Measurements from ENCODE around the gene SWT1.
"Not testable (repeated sequence)": the region's sequence is repeated elsewhere in the genome, so short reads cannot be mapped to it uniquely, and the experiment has no call there.

Gene SWT1

GRCh38 chr1:185170291-185170848, 13.4 kb downstream of the SWT1 start:
- H3K4me3 ChIP-seq (ENCODE audit: low read depth, low read length), result no peak overlapping the region
- no peaks in the 10 kb centered on the region for H3K79me2 ChIP-seq (ENCODE audit: control insufficient read depth, insufficient read depth, low read length, unreplicated experiment)
- no peaks in the 10 kb centered on the region for H3K4me1 ChIP-seq (ENCODE audit: control insufficient read depth, insufficient read depth, low read length, unreplicated experiment)
- H2AFZ ChIP-seq (ENCODE audit: low read length, unreplicated experiment), result no peak overlapping the region
- no peaks in the 10 kb centered on the region for H3K36me3 ChIP-seq (ENCODE audit: insufficient read depth, low read length)
- no peaks in the 10 kb centered on the region for H3K27me3 ChIP-seq (ENCODE audit: insufficient read depth, low read length)
- H3K27ac ChIP-seq (ENCODE audit: low read depth, low read length), result no peak overlapping the region

GRCh38 chr1:185193756-185194155, 36.8 kb downstream of the SWT1 start:
- Histone ChIP-seq H2AFZ (ENCODE audit: low read length, unreplicated experiment) (no peak overlapping the region), H3K27me3 (ENCODE audit: insufficient read depth, low read length) (no peaks in the 10 kb centered on the region), H3K4me1 (ENCODE audit: control insufficient read depth, insufficient read depth, low read length, unreplicated experiment) (no peaks in the 10 kb centered on the region), H3K4me3 (ENCODE audit: low read depth, low read length) (no peak overlapping the region), H3K27ac (ENCODE audit: low read depth, low read length) (no peak overlapping the region), H3K36me3 (ENCODE audit: insufficient read depth, low read length) (no peaks in the 10 kb centered on the region), H3K79me2 (ENCODE audit: control insufficient read depth, insufficient read depth, low read length, unreplicated experiment) (no peaks in the 10 kb centered on the region)

- not testable (repeated sequence) for H3K79me2 ChIP-seq (ENCODE audit: control insufficient read depth, insufficient read depth, low read length, unreplicated experiment); H3K36me3 ChIP-seq (ENCODE audit: insufficient read depth, low read length); H3K27me3 ChIP-seq (ENCODE audit: insufficient read depth, low read length); H3K4me1 ChIP-seq (ENCODE audit: control insufficient read depth, insufficient read depth, low read length, unreplicated experiment); H2AFZ ChIP-seq (ENCODE audit: low read length, unreplicated experiment); H3K4me3 ChIP-seq (ENCODE audit: low read depth, low read length); H3K27ac ChIP-seq (ENCODE audit: low read depth, low read length)
Observed at GRCh38 chr1:185198712-185199111, 41.7 kb downstream of the SWT1 start.

GRCh38 chr1:185200889-185201288, 43.9 kb downstream of the SWT1 start:
- no peaks in the 10 kb centered on the region for H3K27me3 ChIP-seq (ENCODE audit: insufficient read depth, low read length)
- H3K27ac ChIP-seq (ENCODE audit: low read depth, low read length), result no peak overlapping the region
- no peak overlapping the region for H2AFZ ChIP-seq (ENCODE audit: low read length, unreplicated experiment)
- H3K36me3 ChIP-seq (ENCODE audit: insufficient read depth, low read length), result no peaks in the 10 kb centered on the region
- no peaks in the 10 kb centered on the region for H3K79me2 ChIP-seq (ENCODE audit: control insufficient read depth, insufficient read depth, low read length, unreplicated experiment)
- no peak overlapping the region for H3K4me3 ChIP-seq (ENCODE audit: low read depth, low read length)
- no peaks in the 10 kb centered on the region for H3K4me1 ChIP-seq (ENCODE audit: control insufficient read depth, insufficient read depth, low read length, unreplicated experiment)

GRCh38 chr1:185207170-185207569, 50.2 kb downstream of the SWT1 start:
- H3K4me1 ChIP-seq (ENCODE audit: control insufficient read depth, insufficient read depth, low read length, unreplicated experiment), result peaks cover 4% of the 10 kb centered on the region
- H3K36me3 ChIP-seq (ENCODE audit: insufficient read depth, low read length), result no peaks in the 10 kb centered on the region
- H3K27me3 ChIP-seq (ENCODE audit: insufficient read depth, low read length), result no peaks in the 10 kb centered on the region
- H3K4me3 ChIP-seq (ENCODE audit: low read depth, low read length), result no peak overlapping the region
- no peaks in the 10 kb centered on the region for H3K79me2 ChIP-seq (ENCODE audit: control insufficient read depth, insufficient read depth, low read length, unreplicated experiment)
- no peak overlapping the region for H3K27ac ChIP-seq (ENCODE audit: low read depth, low read length)
- no peak overlapping the region for H2AFZ ChIP-seq (ENCODE audit: low read length, unreplicated experiment)

GRCh38 chr1:185207980-185208602, 51.1 kb downstream of the SWT1 start:
- Histone ChIP-seq H3K27ac (ENCODE audit: low read depth, low read length) (no peak overlapping the region), H3K36me3 (ENCODE audit: insufficient read depth, low read length) (no peaks in the 10 kb centered on the region), H3K27me3 (ENCODE audit: insufficient read depth, low read length) (no peaks in the 10 kb centered on the region), H3K4me1 (ENCODE audit: control insufficient read depth, insufficient read depth, low read length, unreplicated experiment) (peaks cover 4% of the 10 kb centered on the region), H2AFZ (ENCODE audit: low read length, unreplicated experiment) (no peak overlapping the region), H3K79me2 (ENCODE audit: control insufficient read depth, insufficient read depth, low read length, unreplicated experiment) (no peaks in the 10 kb centered on the region), H3K4me3 (ENCODE audit: low read depth, low read length) (no peak overlapping the region)

GRCh38 chr1:185208626-185209180, 51.7 kb downstream of the SWT1 start:
- H3K4me1 ChIP-seq (ENCODE audit: control insufficient read depth, insufficient read depth, low read length, unreplicated experiment), result peaks cover 4% of the 10 kb centered on the region
- no peak overlapping the region for H2AFZ ChIP-seq (ENCODE audit: low read length, unreplicated experiment)
- H3K27ac ChIP-seq (ENCODE audit: low read depth, low read length), result no peak overlapping the region
- no peaks in the 10 kb centered on the region for H3K79me2 ChIP-seq (ENCODE audit: control insufficient read depth, insufficient read depth, low read length, unreplicated experiment)
- no peaks in the 10 kb centered on the region for H3K27me3 ChIP-seq (ENCODE audit: insufficient read depth, low read length)
- H3K4me3 ChIP-seq (ENCODE audit: low read depth, low read length), result no peak overlapping the region
- no peaks in the 10 kb centered on the region for H3K36me3 ChIP-seq (ENCODE audit: insufficient read depth, low read length)

- not testable (repeated sequence) for H3K27me3 ChIP-seq (ENCODE audit: insufficient read depth, low read length); H3K4me3 ChIP-seq (ENCODE audit: low read depth, low read length); H3K36me3 ChIP-seq (ENCODE audit: insufficient read depth, low read length); H3K27ac ChIP-seq (ENCODE audit: low read depth, low read length); H2AFZ ChIP-seq (ENCODE audit: low read length, unreplicated experiment); H3K79me2 ChIP-seq (ENCODE audit: control insufficient read depth, insufficient read depth, low read length, unreplicated experiment); H3K4me1 ChIP-seq (ENCODE audit: control insufficient read depth, insufficient read depth, low read length, unreplicated experiment)
Observed at GRCh38 chr1:185209357-185209756, 52.4 kb downstream of the SWT1 start.

GRCh38 chr1:185213091-185213490, 56.1 kb downstream of the SWT1 start:
- H3K4me3 ChIP-seq (ENCODE audit: low read depth, low read length), result no peak overlapping the region
- no peak overlapping the region for H2AFZ ChIP-seq (ENCODE audit: low read length, unreplicated experiment)
- H3K27me3 ChIP-seq (ENCODE audit: insufficient read depth, low read length), result no peaks in the 10 kb centered on the region
- no peaks in the 10 kb centered on the region for H3K79me2 ChIP-seq (ENCODE audit: control insufficient read depth, insufficient read depth, low read length, unreplicated experiment)
- peaks cover 5% of the 10 kb centered on the region for H3K4me1 ChIP-seq (ENCODE audit: control insufficient read depth, insufficient read depth, low read length, unreplicated experiment)
- H3K27ac ChIP-seq (ENCODE audit: low read depth, low read length), result no peak overlapping the region
- no peaks in the 10 kb centered on the region for H3K36me3 ChIP-seq (ENCODE audit: insufficient read depth, low read length)

GRCh38 chr1:185215911-185216310, 58.9 kb downstream of the SWT1 start:
- Histone ChIP-seq H3K4me3 (ENCODE audit: low read depth, low read length) (no peak overlapping the region), H3K36me3 (ENCODE audit: insufficient read depth, low read length) (no peaks in the 10 kb centered on the region), H3K79me2 (ENCODE audit: control insufficient read depth, insufficient read depth, low read length, unreplicated experiment) (no peaks in the 10 kb centered on the region), H3K4me1 (ENCODE audit: control insufficient read depth, insufficient read depth, low read length, unreplicated experiment) (peaks cover 4% of the 10 kb centered on the region), H3K27ac (ENCODE audit: low read depth, low read length) (no peak overlapping the region), H3K27me3 (ENCODE audit: insufficient read depth, low read length) (no peaks in the 10 kb centered on the region), H2AFZ (ENCODE audit: low read length, unreplicated experiment) (no peak overlapping the region)

GRCh38 chr1:185224132-185224531, 67.2 kb downstream of the SWT1 start:
- Histone ChIP-seq H3K4me1 (ENCODE audit: control insufficient read depth, insufficient read depth, low read length, unreplicated experiment) (no peaks in the 10 kb centered on the region), H3K27me3 (ENCODE audit: insufficient read depth, low read length) (no peaks in the 10 kb centered on the region), H3K79me2 (ENCODE audit: control insufficient read depth, insufficient read depth, low read length, unreplicated experiment) (no peaks in the 10 kb centered on the region), H3K27ac (ENCODE audit: low read depth, low read length) (no peak overlapping the region), H3K4me3 (ENCODE audit: low read depth, low read length) (no peak overlapping the region), H3K36me3 (ENCODE audit: insufficient read depth, low read length) (peaks cover 8% of the 10 kb centered on the region), H2AFZ (ENCODE audit: low read length, unreplicated experiment) (no peak overlapping the region)

Measured in ACC112 (cell line).